ENCODE measurements around the gene PRR3.

DNA sequence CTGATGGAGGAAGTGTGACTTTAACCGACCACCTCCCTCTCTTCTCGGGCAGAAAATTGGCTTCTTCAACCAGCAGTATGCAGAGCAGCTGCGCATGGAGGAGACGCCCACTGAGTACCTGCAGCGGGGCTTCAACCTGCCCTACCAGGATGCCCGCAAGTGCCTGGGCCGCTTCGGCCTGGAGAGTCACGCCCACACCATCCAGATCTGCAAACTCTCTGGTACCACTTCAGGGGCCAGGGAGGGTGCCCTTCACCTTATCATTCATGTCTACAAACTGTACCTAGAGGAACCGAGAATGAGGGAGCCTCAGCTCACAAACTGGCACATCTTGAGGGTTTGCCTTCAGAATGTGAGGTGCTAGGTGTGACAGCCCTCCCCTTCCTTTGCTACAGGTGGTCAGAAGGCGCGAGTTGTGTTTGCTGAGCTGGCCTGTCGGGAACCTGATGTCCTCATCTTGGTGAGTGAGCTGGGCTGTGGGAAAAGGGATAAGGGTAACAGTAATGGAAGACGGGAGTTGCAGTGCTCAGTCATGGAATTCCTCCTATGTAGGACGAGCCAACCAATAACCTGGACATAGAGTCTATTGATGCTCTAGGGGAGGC is 32.8 kb downstream of the PRR3 start:
- TF ChIP-seq CTCF (conservative IDR thresholded peaks at IDR 0.05; ENCODE audit: low read depth, low read length) (no peak), EZH2 (IDR thresholded peaks at IDR 0.05; ENCODE audit: borderline replicate concordance, low read depth, low read length, poor library complexity, severe bottlenecking) (no peak)
